Osteoblast (primary cell): ENCODE data around the gene POLR2H. TPM values are rescaled to one million over a fixed set of nuclear protein-coding genes. Genes with fewer than 3 reads are reported as not detected.

Experiments
- DNase-seq: peaks from one replicate; pipeline ENCODE4 v3.0.0; 2011; ENCODE audit warnings: low spot score, mixed read lengths; ENCODE audit not compliant: insufficient read length; ENCODE audit errors: missing footprints
- H2AFZ ChIP-seq: 2 replicates; pipeline ENCODE4 v1.6.0; 2011; ENCODE audit warnings: mild to moderate bottlenecking, low read length
- H3K27ac ChIP-seq: 2 replicates; pipeline ENCODE4 v1.5.1; 2011; ENCODE audit warnings: mild to moderate bottlenecking, low read depth, low read length, moderate library complexity
- H3K27me3 ChIP-seq: 2 replicates; pipeline ENCODE4 v1.6.0; 2012; ENCODE audit warnings: mild to moderate bottlenecking, control low read depth, inconsistent platforms, low read length, moderate library complexity; ENCODE audit not compliant: insufficient read depth
- H3K36me3 ChIP-seq: 2 replicates; pipeline ENCODE4 v1.5.1; 2011; ENCODE audit warnings: mild to moderate bottlenecking, low read length, control low read depth, moderate library complexity; ENCODE audit not compliant: insufficient read depth
- H3K4me1 ChIP-seq: 2 replicates; pipeline ENCODE4 v1.5.1; 2011; ENCODE audit warnings: mild to moderate bottlenecking, low read length, control low read depth, moderate library complexity; ENCODE audit not compliant: insufficient read depth
- H3K4me2 ChIP-seq: 2 replicates; pipeline ENCODE4 v1.6.0; 2011; ENCODE audit warnings: mild to moderate bottlenecking, low read length; ENCODE audit not compliant: insufficient read depth
- H3K4me3 ChIP-seq: fragments of 200-600 bp; sonication (generic); 3 replicates; pipeline ENCODE4 v1.5.1; 2012; ENCODE audit warnings: mild to moderate bottlenecking, low read length, inconsistent platforms; ENCODE audit not compliant: insufficient read depth
- H3K79me2 ChIP-seq: 2 replicates; pipeline ENCODE4 v1.6.0; 2012; ENCODE audit warnings: mild to moderate bottlenecking, low read length, control low read depth, inconsistent platforms; ENCODE audit not compliant: insufficient read depth
- H3K9me3 ChIP-seq: 2 replicates; pipeline ENCODE4 v1.5.1; 2011; ENCODE audit warnings: low read depth, low read length, control low read depth
- H4K20me1 ChIP-seq: 2 replicates; pipeline ENCODE4 v1.6.0; 2012; ENCODE audit warnings: mild to moderate bottlenecking, low read length, control low read depth; ENCODE audit not compliant: insufficient read depth
- CTCF ChIP-seq: IDR thresholded peaks from 2 replicates; pipeline ENCODE4 v1.5.1; 2011; ENCODE audit warnings: mild to moderate bottlenecking, low read depth, low read length, moderate library complexity; ENCODE audit errors: extremely low read depth
- total RNA-seq: library from RNA; depleted of rRNA; stranded (reverse); fragments of >200 nt; gene quantifications from 2 replicates; pipeline ENCODE4 v1.2.3, GENCODE V29; 2012

The POLR2H gene
- total RNA-seq, 1 donor: 61.2 TPM

- TF ChIP-seq CTCF: no peak
- Histone ChIP-seq H3K79me2 (no peaks in the 10 kb centered on the region), H4K20me1 (no peaks in the 10 kb centered on the region), H3K4me1 (no peaks in the 10 kb centered on the region), H3K9me3 (peaks cover 4% of the 10 kb centered on the region), H3K4me3 (no peak overlapping the region), H3K4me2 (no peak overlapping the region), H2AFZ (no peak overlapping the region), H3K27ac (no peak overlapping the region), H3K36me3 (no peaks in the 10 kb centered on the region), H3K27me3 (peaks cover 7% of the 10 kb centered on the region)
- no peak for DNase-seq
Observed at GRCh38 chr3:184409331-184409926, 47.9 kb downstream of the POLR2H start.

DNA sequence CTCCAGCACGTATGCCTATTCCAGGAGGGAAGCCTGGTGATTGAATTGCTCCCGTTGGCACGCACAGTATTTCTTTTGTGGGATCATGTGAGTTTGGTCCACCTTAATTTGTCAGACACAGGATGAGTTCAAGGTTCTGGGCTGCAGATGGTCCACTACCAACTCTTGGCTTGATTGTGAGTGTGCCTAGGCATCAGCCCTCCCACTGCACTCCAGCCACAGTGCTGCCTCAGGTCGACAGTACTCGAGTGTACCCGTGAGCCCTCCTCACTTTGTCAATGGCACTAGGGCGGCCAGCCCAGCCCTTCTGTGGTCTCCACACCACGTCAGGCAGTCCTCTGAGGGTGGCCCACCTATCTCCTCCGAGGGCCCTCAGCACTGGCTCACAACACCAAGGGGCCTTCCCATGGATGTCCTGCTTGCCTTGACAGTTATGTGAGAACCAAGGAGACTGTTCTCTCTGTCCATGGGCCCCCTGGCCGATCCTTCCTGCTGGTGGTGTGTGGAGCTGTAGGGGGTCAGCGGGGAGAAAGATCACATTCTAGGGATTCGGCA, 48.5 kb downstream of the POLR2H start:
- Histone ChIP-seq H3K4me1 (no peaks in the 10 kb centered on the region), H3K27me3 (peaks cover 7% of the 10 kb centered on the region), H4K20me1 (no peaks in the 10 kb centered on the region), H3K27ac (no peak overlapping the region), H2AFZ (no peak overlapping the region), H3K36me3 (no peaks in the 10 kb centered on the region), H3K4me2 (no peak overlapping the region), H3K9me3 (peaks cover 4% of the 10 kb centered on the region), H3K4me3 (no peak overlapping the region), H3K79me2 (no peaks in the 10 kb centered on the region)
- DNase-seq: no peak
- no peak for TF ChIP-seq CTCF

DNA sequence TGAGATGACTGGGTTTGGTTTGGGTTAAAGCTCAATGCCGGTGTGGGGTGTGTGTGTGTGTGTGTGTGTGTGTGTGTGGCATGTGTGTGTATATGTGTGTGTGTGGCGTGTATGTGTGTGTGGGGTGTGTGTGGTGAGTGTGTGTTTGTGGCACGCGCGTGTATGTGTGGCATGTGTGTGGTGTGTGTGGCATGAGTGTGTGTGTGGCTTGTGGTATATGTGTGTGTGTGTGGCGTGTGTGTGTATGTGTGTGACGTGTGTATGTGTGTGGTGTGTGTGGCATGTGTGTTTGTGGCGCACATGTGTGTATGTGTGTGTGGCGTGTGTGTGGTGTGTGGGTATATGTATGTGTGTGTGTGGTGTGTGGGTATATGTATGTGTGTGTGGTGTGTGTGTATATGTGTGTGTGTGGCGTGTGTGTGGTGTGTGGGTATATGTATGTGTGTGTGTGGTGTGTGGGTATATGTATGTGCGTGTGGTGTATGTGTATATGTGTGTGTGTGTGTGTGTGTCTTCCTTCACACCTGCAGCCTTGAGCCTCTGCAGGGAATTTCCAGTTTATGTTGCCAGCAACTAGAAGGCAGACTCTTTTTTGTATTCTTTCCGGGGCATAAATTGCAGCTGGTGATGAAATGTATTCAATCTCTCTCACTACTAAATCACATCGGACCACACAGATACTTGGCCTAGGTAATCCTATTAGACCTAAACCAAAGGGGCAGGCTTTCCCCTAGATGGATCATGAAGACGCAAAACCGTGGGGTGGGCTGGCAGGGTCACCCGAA, 53.1 kb downstream of the POLR2H start:
- Histone ChIP-seq H3K27ac (no peak overlapping the region), H3K36me3 (no peaks in the 10 kb centered on the region), H2AFZ (no peak overlapping the region), H3K4me1 (no peaks in the 10 kb centered on the region), H3K9me3 (peaks cover 4% of the 10 kb centered on the region), H3K4me2 (no peak overlapping the region), H3K79me2 (no peaks in the 10 kb centered on the region), H3K4me3 (no peak overlapping the region), H4K20me1 (no peaks in the 10 kb centered on the region), H3K27me3 (peaks cover 3% of the 10 kb centered on the region)
- no peak for DNase-seq
- TF ChIP-seq CTCF: no peak

DNA sequence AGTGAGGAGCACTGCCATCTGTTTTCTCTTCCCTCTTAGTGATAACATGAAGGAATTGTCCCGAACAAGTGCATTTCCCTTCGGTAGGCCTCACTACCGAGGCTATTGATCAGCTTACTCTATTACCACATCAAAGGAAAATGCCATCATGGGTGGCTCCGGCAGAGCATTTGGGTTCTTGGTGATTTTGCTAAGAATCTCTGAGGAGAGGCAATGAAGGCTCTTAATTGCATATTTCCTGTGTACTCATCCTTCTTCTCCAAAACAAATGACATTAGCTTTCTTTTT, 53.6 kb downstream of the POLR2H start:
- Histone ChIP-seq H3K4me1 (no peaks in the 10 kb centered on the region), H3K79me2 (no peaks in the 10 kb centered on the region), H3K4me2 (no peak overlapping the region), H3K27me3 (peaks cover 8% of the 10 kb centered on the region), H3K27ac (no peak overlapping the region), H3K9me3 (peaks cover 4% of the 10 kb centered on the region), H3K4me3 (no peak overlapping the region), H4K20me1 (no peaks in the 10 kb centered on the region), H3K36me3 (no peaks in the 10 kb centered on the region), H2AFZ (no peak overlapping the region)
- DNase-seq: no peak
- TF ChIP-seq CTCF: no peak
